Endothelial cell of umbilical vein (primary cell): ENCODE results near the gene SEC14L1. TPM values are rescaled to one million over a fixed set of nuclear protein-coding genes. Genes with fewer than 3 reads are reported as not detected.

Source experiments
- BruUV-seq: library from RNA; stranded (reverse); fragments of 400-500 nt; replicated peaks from 2 replicates; lab custom pipeline; 2021; lab: Mats Ljungman, UMichigan
- CTCF ChIA-PET: fragments of 300-600, 350-600 bp; sonication (Branson Sonifier 250); formaldehyde crosslinking; loops from one replicate; lab custom pipeline; 2021; ENCODE audit warnings: antibody characterized with exemption, inconsistent platforms; lab: Charles Lee
- POLR2A ChIA-PET: fragments of 300-600, 350-600 bp; sonication (Branson Sonifier 250); formaldehyde crosslinking; loops from one replicate; lab custom pipeline; 2021; ENCODE audit warnings: antibody characterized with exemption, inconsistent platforms; lab: Charles Lee
- DNase-seq: peaks from one replicate; pipeline ENCODE4 v3.0.0-alpha.2; 2011; ENCODE audit warnings: low read depth, low spot score
- FAIRE-seq: peaks from 2 replicates; lab custom pipeline; 2011; peaks lifted over from hg19 to GRCh38; lab: Jason Lieb, UNC
- H2AFZ ChIP-seq: 2 replicates; pipeline ENCODE4 v1.6.0; 2012; ENCODE audit warnings: low read depth, low read length, control low read depth, inconsistent platforms
- H3K27ac ChIP-seq: 2 replicates; pipeline ENCODE4 v1.5.1; 2011; ENCODE audit warnings: low read depth, mild to moderate bottlenecking, control low read depth, low read length, moderate library complexity; ENCODE audit not compliant: insufficient read depth
- H3K27me3 ChIP-seq, 2 experiments: 2 replicates each; pipeline versions ENCODE4 v1.6.0 to v1.6.1; 2011; ENCODE audit warnings: low read length in 2 of 2, mixed read lengths in 1 of 2; ENCODE audit not compliant: control insufficient read depth in 2 of 2, insufficient read depth in 2 of 2
- H3K36me3 ChIP-seq, 2 experiments: 2 replicates in 1 of 2; 3 replicates in 1 of 2; pipeline ENCODE4 v1.5.1; 2011; ENCODE audit warnings: low read length in 2 of 2, mild to moderate bottlenecking in 1 of 2, moderate library complexity in 1 of 2; ENCODE audit not compliant: control insufficient read depth in 2 of 2, insufficient read depth in 2 of 2; ENCODE audit errors: extremely low read depth in 1 of 2
- H3K4me1 ChIP-seq: 3 replicates; pipeline ENCODE4 v1.5.1; 2011; ENCODE audit warnings: mild to moderate bottlenecking, low read length; ENCODE audit not compliant: control insufficient read depth, insufficient read depth; ENCODE audit errors: extremely low read depth
- H3K4me2 ChIP-seq: 2 replicates; pipeline ENCODE4 v1.6.1; 2011; ENCODE audit warnings: low read length, control low read depth, mixed read lengths; ENCODE audit not compliant: insufficient read depth
- H3K4me3 ChIP-seq, 3 experiments: fragments of 200-600 bp in 1 of 3; sonication (generic), shearing (Covaris generic) in 1 of 3; replicated peaks in 1 of 3; 2 replicates each; pipeline ENCODE4 v1.5.1; 2011 to 2016; ENCODE audit warnings: control low read depth in 3 of 3, low read length in 3 of 3, mild to moderate bottlenecking in 2 of 3, inconsistent platforms in 1 of 3, low read depth in 1 of 3, moderate library complexity in 1 of 3; ENCODE audit not compliant: insufficient read depth in 1 of 3
- H3K79me2 ChIP-seq: 2 replicates; pipeline ENCODE4 v1.6.0; 2012; ENCODE audit warnings: low read length, inconsistent platforms; ENCODE audit not compliant: control insufficient read depth, insufficient read depth
- H3K9ac ChIP-seq: replicated peaks from 2 replicates; pipeline ENCODE3; 2011; ENCODE audit warnings: low read length, control low read depth; ENCODE audit not compliant: insufficient read depth; ENCODE audit errors: extremely low read depth
- H3K9me1 ChIP-seq: replicated peaks from 3 replicates; pipeline ENCODE4 v1.6.0; 2011; ENCODE audit warnings: mild to moderate bottlenecking, low read length; ENCODE audit not compliant: control insufficient read depth, insufficient read depth; ENCODE audit errors: extremely low read depth
- H3K9me3 ChIP-seq: replicated peaks from 2 replicates; pipeline ENCODE4 v1.5.1; 2012; ENCODE audit warnings: low read length, inconsistent platforms; ENCODE audit not compliant: control insufficient read depth, insufficient read depth
- H4K20me1 ChIP-seq: replicated peaks from 2 replicates; pipeline ENCODE3; 2011; ENCODE audit warnings: mild to moderate bottlenecking, low read length; ENCODE audit not compliant: control insufficient read depth, insufficient read depth; ENCODE audit errors: extremely low read depth
- EZH2 ChIP-seq: IDR thresholded peaks from 2 replicates; pipeline ENCODE4 v1.6.1; 2012; ENCODE audit warnings: borderline replicate concordance, low read depth, mild to moderate bottlenecking, moderate library complexity, low read length, inconsistent platforms; ENCODE audit not compliant: severe bottlenecking
- FOS ChIP-seq: IDR thresholded peaks from 2 replicates; pipeline ENCODE4 v1.6.1; 2011; ENCODE audit warnings: mild to moderate bottlenecking, low read length, moderate library complexity, borderline replicate concordance; ENCODE audit not compliant: insufficient read depth
- GATA2 ChIP-seq: IDR thresholded peaks from 2 replicates; pipeline ENCODE4 v1.7.0; 2011; ENCODE audit warnings: low read depth, mild to moderate bottlenecking, moderate library complexity, mixed read lengths, low read length; ENCODE audit not compliant: insufficient read length, insufficient read depth
- JUN ChIP-seq: IDR thresholded peaks from 2 replicates; pipeline ENCODE4 v1.6.1; 2011; ENCODE audit warnings: borderline replicate concordance, low read depth; ENCODE audit not compliant: insufficient read length, insufficient read depth
- MYC ChIP-seq: IDR thresholded peaks from one replicate; pipeline ENCODE4 v1.6.1; 2011; ENCODE audit warnings: mild to moderate bottlenecking, low read depth, low read length
- POLR2A ChIP-seq: IDR thresholded peaks from 2 replicates; pipeline ENCODE4 v1.6.1; 2012; ENCODE audit warnings: low read depth, mild to moderate bottlenecking, control low read depth, low read length
- POLR2AphosphoS5 ChIP-seq: IDR thresholded peaks from 2 replicates; pipeline ENCODE4 v1.6.1; 2012; ENCODE audit warnings: low read depth, mild to moderate bottlenecking, control low read depth, low read length, moderate library complexity; ENCODE audit not compliant: insufficient read depth
- dilution Hi-C: fragments of 300-500 bp; cut with MboI; formaldehyde crosslinking; loops from one replicate; pipeline ENCODE4 v1.15.0; 2019; ENCODE audit warnings: low sequenced_read_pairs; ENCODE audit not compliant: extremely low pct_ligation_motif_present
- intact Hi-C: fragments of 100-400 bp; cut with micrococcal nuclease; formaldehyde crosslinking; loops from one replicate; pipeline ENCODE4 v1.10.0; 2022
- polyA plus RNA-seq, 4 experiments: library from polyadenylated mRNA; depleted of rRNA in 3 of 4; stranded (reverse) in 3 of 4; unstranded in 1 of 4; fragments of >200 nt; gene quantifications; 2 replicates each; pipeline versions ENCODE4 v1.2.1 to v1.2.3, GENCODE V29; 2011 to 2012; ENCODE audit warnings: missing spikeins in 1 of 4
- total RNA-seq: library from RNA; stranded (reverse); gene quantifications from 2 replicates; pipeline ENCODE4 v1.2.3, GENCODE V29; 2021
- TF ChIP-seq, protein P1 (sequence below), 2 donors: IDR thresholded peaks; 1 replicate in 1 of 2; 2 replicates in 1 of 2; pipeline ENCODE4 v1.5.1; 2011; ENCODE audit warnings: low read length in 2 of 2, mild to moderate bottlenecking in 2 of 2, moderate library complexity in 2 of 2, control low read depth in 1 of 2, inconsistent platforms in 1 of 2, low read depth in 1 of 2; ENCODE audit not compliant: insufficient read depth in 1 of 2; ENCODE audit errors: extremely low read depth in 1 of 2
- TF ChIP-seq, protein P2 (sequence below): IDR thresholded peaks from 2 replicates; pipeline ENCODE4 v1.6.1; 2011; ENCODE audit not compliant: insufficient read depth, insufficient read length

Gene SEC14L1
- total and polyA plus RNA-seq, 2 donors (not counting 3 experiments of a cell fraction or from before 2014, with no cell fraction given) = 215 to 631 TPM

DNA sequence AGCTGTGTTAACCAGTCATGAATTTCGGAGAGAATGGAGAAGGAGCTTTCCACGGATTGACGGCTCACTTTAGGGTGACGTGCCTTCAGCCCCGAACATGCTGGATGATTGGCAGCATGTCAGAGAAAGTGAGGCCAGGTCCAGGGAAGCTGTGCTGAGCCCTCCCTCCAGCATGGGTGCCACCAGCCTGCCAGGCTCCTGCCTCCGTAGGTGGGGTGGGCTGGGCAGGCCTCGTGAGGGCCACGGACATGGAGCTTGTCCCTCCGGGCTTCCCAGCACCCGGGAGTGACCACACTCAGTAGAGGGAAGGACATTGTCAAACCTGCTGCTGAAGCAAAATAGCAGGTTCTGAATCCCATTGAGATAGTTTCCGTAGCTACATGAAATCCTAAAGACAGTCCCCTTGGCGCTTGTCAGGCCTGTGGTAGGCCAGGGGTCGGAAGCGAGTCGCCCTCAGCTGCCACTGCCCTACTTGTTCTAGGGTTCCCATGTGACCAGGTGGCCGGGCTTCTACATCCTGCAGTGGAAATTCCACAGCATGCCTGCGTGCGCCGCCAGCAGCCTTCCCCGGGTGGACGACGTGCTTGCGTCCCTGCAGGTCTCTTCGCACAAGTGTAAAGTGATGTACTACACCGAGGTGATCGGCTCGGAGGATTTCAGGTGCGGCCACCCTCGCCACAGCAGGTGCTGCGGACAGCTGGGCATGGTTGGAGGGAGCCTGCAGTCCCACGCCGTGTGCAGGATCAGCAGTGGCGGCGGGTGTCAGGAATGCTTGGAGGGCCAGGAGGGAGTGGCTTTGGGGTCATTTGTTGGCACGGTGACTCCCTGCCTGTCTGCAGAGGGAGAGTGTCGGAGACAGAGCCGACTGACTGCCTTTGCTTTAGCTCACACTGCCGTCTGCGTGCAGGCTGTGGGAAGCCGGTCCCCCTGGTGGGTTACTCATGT is 72.3 kb downstream of the SEC14L1 start:
- no peak overlapping the region for H3K9ac ChIP-seq
- H3K4me1 ChIP-seq = peaks cover 12% of the 10 kb centered on the region
- H3K36me3 ChIP-seq = peaks cover 78% of the 10 kb centered on the region in 2 experiments
- no peaks in the 10 kb centered on the region for H3K9me3 ChIP-seq
- no peaks in the 10 kb centered on the region for H3K9me1 ChIP-seq
- ChIA-PET CTCF (no interaction called here), POLR2A (no interaction called here)
- H3K27me3 ChIP-seq = no peaks in the 10 kb centered on the region
- H3K4me3 ChIP-seq = no peak overlapping the region
- FAIRE-seq = no peak
- no peak overlapping the region for H2AFZ ChIP-seq
- peaks cover 70% of the 10 kb centered on the region for H3K79me2 ChIP-seq
- dilution Hi-C loops = no loop called here
- H4K20me1 ChIP-seq = no peaks in the 10 kb centered on the region
- TF ChIP-seq JUN (no peak), GATA2 (no peak), POLR2A (no peak), EZH2 (no peak), MYC (no peak), FOS (no peak), POLR2AphosphoS5 (no peak)
- TF ChIP-seq, protein P1, sequence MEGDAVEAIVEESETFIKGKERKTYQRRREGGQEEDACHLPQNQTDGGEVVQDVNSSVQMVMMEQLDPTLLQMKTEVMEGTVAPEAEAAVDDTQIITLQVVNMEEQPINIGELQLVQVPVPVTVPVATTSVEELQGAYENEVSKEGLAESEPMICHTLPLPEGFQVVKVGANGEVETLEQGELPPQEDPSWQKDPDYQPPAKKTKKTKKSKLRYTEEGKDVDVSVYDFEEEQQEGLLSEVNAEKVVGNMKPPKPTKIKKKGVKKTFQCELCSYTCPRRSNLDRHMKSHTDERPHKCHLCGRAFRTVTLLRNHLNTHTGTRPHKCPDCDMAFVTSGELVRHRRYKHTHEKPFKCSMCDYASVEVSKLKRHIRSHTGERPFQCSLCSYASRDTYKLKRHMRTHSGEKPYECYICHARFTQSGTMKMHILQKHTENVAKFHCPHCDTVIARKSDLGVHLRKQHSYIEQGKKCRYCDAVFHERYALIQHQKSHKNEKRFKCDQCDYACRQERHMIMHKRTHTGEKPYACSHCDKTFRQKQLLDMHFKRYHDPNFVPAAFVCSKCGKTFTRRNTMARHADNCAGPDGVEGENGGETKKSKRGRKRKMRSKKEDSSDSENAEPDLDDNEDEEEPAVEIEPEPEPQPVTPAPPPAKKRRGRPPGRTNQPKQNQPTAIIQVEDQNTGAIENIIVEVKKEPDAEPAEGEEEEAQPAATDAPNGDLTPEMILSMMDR (IDR thresholded peaks at IDR 0.05; ENCODE audit: extremely low read depth in 1 of 2, insufficient read depth in 1 of 2, low read depth in 1 of 2, low read length in 2 of 2) = no peak
- TF ChIP-seq, protein P2, sequence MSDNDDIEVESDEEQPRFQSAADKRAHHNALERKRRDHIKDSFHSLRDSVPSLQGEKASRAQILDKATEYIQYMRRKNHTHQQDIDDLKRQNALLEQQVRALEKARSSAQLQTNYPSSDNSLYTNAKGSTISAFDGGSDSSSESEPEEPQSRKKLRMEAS = no peak
- H3K4me2 ChIP-seq = no peak overlapping the region
- no TSS peak for BruUV-seq
- no peak overlapping the region for H3K27ac ChIP-seq
- DNase-seq = no peak
- intact Hi-C loops = no loop called here
